Ascending aorta (tissue), 2 donors: ENCODE results near the gene FRY. TPM values are rescaled to one million over a fixed set of nuclear protein-coding genes. Genes with fewer than 3 reads are reported as not detected.

ENCODE experiments used
- DNase-seq, 2 donors: peaks; one replicate each; pipeline ENCODE4 v3.0.0-alpha.2; 2019; ENCODE audit warnings: low spot score in 2 of 2
- H3K27ac ChIP-seq, 2 donors: fragments of 200-600 bp; sonication (generic); one replicate each; pipeline ENCODE4 v1.5.1; 2016 to 2017; ENCODE audit warnings: mild to moderate bottlenecking in 1 of 2
- H3K27me3 ChIP-seq: fragments of 200-600 bp; sonication (generic); one replicate; pipeline ENCODE4 v1.5.1; 2017
- H3K36me3 ChIP-seq, 2 donors: fragments of 200-600 bp; sonication (generic); one replicate each; pipeline ENCODE4 v1.5.1; 2016
- H3K4me1 ChIP-seq, 2 donors: fragments of 200-600 bp; sonication (generic); one replicate each; pipeline ENCODE4 v1.5.1; 2016 to 2017; ENCODE audit warnings: mild to moderate bottlenecking in 1 of 2
- H3K4me3 ChIP-seq, 2 donors: fragments of 200-600 bp; sonication (generic); one replicate each; pipeline ENCODE4 v1.5.1; 2016 to 2017; ENCODE audit warnings: mild to moderate bottlenecking in 1 of 2
- H3K9me3 ChIP-seq, 2 donors: fragments of 200-600 bp; sonication (generic); one replicate each; pipeline ENCODE4 v1.5.1; 2016
- intact Hi-C: fragments of 100-400 bp; cut with DNase I; formaldehyde crosslinking; loops from one replicate; pipeline ENCODE4 v1.15.1; 2023
- total RNA-seq: library from RNA; depleted of rRNA; stranded (reverse); fragments of >200 nt; gene quantifications from one replicate; pipeline ENCODE4 v1.1.0, GENCODE V29; 2016
- TF ChIP-seq, protein P1 (sequence below), 3 experiments: fragments of 200-600 bp in 2 of 3; fragments of 450-650 bp in 1 of 3; sonication (generic) in 2 of 3; IDR thresholded peaks; one replicate each; pipeline ENCODE4 v1.5.1; 2016 to 2019; ENCODE audit warnings: antibody characterized with exemption in 3 of 3, mild to moderate bottlenecking in 1 of 3, moderate library complexity in 1 of 3

Gene FRY
- total RNA-seq, 1 donor from 2014 or later, result 115 TPM

DNA sequence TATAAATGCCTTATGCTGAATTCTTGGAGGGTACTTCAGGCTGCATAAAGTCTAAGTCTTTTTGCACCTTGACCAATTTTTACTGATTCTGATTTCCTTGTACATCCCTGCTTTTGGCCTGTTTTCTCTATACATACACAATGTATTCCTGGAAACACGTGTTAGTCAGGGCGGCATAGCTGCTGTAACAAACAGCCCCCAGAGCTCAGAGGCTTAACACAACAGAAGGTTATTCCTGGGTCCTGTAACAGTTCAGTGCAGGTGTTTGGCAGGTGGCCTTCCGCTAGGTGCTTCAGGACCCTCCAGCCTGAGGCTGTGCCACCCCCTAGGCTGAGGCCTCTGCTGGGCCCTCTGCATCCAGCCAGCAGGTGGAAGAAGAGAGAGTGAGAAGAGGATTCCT is 200.7 kb downstream of the FRY start:
- Histone ChIP-seq H3K9me3 (no peaks in the 10 kb centered on the region), H3K4me3 (no peak overlapping the region), H3K27me3 (no peaks in the 10 kb centered on the region), H3K36me3 (peaks cover 19 to 60% of the 10 kb centered on the region in 2 donors), H3K27ac (no peak overlapping the region), H3K4me1 (no peaks in the 10 kb centered on the region)
- intact Hi-C loops, result no loop called here
- TF ChIP-seq, protein P1, sequence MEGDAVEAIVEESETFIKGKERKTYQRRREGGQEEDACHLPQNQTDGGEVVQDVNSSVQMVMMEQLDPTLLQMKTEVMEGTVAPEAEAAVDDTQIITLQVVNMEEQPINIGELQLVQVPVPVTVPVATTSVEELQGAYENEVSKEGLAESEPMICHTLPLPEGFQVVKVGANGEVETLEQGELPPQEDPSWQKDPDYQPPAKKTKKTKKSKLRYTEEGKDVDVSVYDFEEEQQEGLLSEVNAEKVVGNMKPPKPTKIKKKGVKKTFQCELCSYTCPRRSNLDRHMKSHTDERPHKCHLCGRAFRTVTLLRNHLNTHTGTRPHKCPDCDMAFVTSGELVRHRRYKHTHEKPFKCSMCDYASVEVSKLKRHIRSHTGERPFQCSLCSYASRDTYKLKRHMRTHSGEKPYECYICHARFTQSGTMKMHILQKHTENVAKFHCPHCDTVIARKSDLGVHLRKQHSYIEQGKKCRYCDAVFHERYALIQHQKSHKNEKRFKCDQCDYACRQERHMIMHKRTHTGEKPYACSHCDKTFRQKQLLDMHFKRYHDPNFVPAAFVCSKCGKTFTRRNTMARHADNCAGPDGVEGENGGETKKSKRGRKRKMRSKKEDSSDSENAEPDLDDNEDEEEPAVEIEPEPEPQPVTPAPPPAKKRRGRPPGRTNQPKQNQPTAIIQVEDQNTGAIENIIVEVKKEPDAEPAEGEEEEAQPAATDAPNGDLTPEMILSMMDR (IDR thresholded peaks at IDR 0.05), result no peak
- DNase-seq, result no peak

DNA sequence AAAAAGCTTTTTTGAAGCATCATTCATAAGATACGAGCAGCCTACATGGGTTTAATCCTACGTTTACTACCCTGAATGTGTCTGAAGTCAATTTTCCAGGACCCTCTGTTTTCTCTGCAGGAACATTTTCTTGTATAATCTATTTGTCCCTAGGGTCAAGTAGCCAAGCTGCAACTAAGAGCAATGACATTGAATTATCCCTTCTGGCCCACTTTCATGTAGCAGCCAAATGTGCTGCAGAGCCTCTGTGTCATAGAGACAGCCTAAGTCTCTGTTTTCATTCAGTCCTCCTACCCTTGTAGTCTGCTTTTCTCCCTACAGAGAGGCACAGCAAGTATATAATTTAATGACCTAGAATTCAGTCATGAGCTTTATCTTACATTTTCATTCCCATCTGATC is 201.5 kb downstream of the FRY start:
- H3K9me3 ChIP-seq, result no peaks in the 10 kb centered on the region
- H3K36me3 ChIP-seq, result peaks cover 25 to 63% of the 10 kb centered on the region in 2 donors
- no peak overlapping the region for H3K4me3 ChIP-seq
- H3K4me1 ChIP-seq, result no peaks in the 10 kb centered on the region
- DNase-seq, result no peak
- intact Hi-C loops, result no loop called here
- H3K27ac ChIP-seq, result no peak overlapping the region
- TF ChIP-seq, protein P1 (IDR thresholded peaks at IDR 0.05), result no peak
- H3K27me3 ChIP-seq, result no peaks in the 10 kb centered on the region

DNA sequence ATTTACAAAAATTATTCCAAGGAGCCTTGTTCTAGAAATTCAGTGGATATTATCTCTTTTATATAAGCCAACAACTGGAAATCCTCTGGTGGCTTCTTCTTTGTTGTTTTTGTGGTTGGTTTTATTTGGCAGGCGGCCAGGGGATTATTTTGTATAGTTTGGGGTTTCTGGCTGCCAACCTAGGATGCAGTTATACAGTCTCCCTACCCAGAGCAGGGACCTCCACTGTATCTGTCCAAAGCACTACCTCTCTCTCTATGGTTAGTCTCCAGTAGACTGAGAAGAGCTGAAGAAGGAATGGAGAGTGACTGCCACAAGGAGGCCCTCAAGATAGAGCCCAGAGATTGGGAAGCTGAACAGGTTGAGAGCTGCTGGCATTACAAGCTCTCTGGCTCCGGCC is 203.3 kb downstream of the FRY start:
- no peak overlapping the region for H3K4me3 ChIP-seq
- DNase-seq, result no peak
- H3K4me1 ChIP-seq, result no peaks in the 10 kb centered on the region
- H3K27ac ChIP-seq, result no peak overlapping the region
- H3K36me3 ChIP-seq, result peaks cover 25 to 67% of the 10 kb centered on the region in 2 donors
- no peaks in the 10 kb centered on the region for H3K27me3 ChIP-seq
- intact Hi-C loops, result no loop called here
- H3K9me3 ChIP-seq, result no peaks in the 10 kb centered on the region
- TF ChIP-seq, protein P1 (IDR thresholded peaks at IDR 0.05), result no peak

- TF ChIP-seq, protein P1 (IDR thresholded peaks at IDR 0.05), result no peak
- H3K4me3 ChIP-seq, result no peak overlapping the region
- H3K4me1 ChIP-seq, result no peaks in the 10 kb centered on the region
- DNase-seq, result no peak
- no peak overlapping the region for H3K27ac ChIP-seq
- intact Hi-C loops, result no loop called here
- H3K9me3 ChIP-seq, result no peaks in the 10 kb centered on the region
- peaks cover 16 to 79% of the 10 kb centered on the region in 2 donors for H3K36me3 ChIP-seq
- no peaks in the 10 kb centered on the region for H3K27me3 ChIP-seq
These were observed 206.1 kb downstream of the FRY start for GRCh38 chr13:32237681-32238080.

DNA sequence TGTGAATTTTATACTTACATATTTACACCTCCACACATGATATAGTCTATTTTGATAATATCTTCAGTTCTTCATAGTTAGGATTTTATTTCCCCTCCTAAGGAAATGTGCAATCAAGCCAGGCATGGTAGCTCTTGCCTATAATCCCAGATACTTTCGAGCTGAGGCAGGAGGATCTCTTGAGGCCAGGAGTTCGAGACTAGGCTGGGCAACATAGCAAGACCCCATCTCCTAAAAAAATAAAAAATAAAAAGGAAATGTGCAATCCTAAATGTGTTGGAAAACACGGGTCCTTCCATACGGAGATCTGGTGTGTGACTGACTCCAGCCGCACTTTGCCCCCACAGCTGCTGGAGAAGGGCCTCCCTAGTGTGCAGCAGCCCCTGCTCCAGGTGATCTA is 212.1 kb downstream of the FRY start:
- Histone ChIP-seq H3K4me3 (no peak overlapping the region), H3K27ac (no peak overlapping the region), H3K4me1 (peaks cover 0 to 8% of the 10 kb centered on the region in 2 donors), H3K36me3 (peaks cover 0 to 45% of the 10 kb centered on the region in 2 donors), H3K27me3 (no peaks in the 10 kb centered on the region), H3K9me3 (no peaks in the 10 kb centered on the region)
- TF ChIP-seq, protein P1 (IDR thresholded peaks at IDR 0.05), result no peak
- no peak for DNase-seq
- intact Hi-C loops, result no loop called here

- no peaks in the 10 kb centered on the region for H3K9me3 ChIP-seq
- no peaks in the 10 kb centered on the region for H3K27me3 ChIP-seq
- H3K4me1 ChIP-seq, result peaks cover 0 to 8% of the 10 kb centered on the region in 2 donors
- TF ChIP-seq, protein P1 (IDR thresholded peaks at IDR 0.05), result no peak
- H3K36me3 ChIP-seq, result peaks cover 8 to 34% of the 10 kb centered on the region in 2 donors
- intact Hi-C loops, result no loop called here
- DNase-seq, result no peak
- H3K4me3 ChIP-seq, result no peak overlapping the region
- H3K27ac ChIP-seq, result no peak overlapping the region
These were observed 214.0 kb downstream of the FRY start for GRCh38 chr13:32245555-32245954.
